Brain microvascular endothelial cell (primary cell): ENCODE results near the gene TP73.

Experiments used
- DNase-seq: peaks from one replicate; pipeline ENCODE4 v3.0.0-alpha.2; 2020
- H3K27ac ChIP-seq: fragments of 250-450 bp; sonication (Bioruptor Pico); 2 replicates; pipeline ENCODE4 v1.5.1; 2020; ENCODE audit warnings: mild to moderate bottlenecking, moderate library complexity
- H3K27me3 ChIP-seq: fragments of 250-450 bp; sonication (Bioruptor Pico); replicated peaks from 2 replicates; pipeline ENCODE4 v1.5.1; 2020; ENCODE audit warnings: mild to moderate bottlenecking
- H3K36me3 ChIP-seq: fragments of 250-450 bp; sonication (Bioruptor Pico); replicated peaks from 2 replicates; pipeline ENCODE4 v1.5.1; 2020; ENCODE audit warnings: mild to moderate bottlenecking
- H3K4me3 ChIP-seq: 2 replicates; pipeline ENCODE4 v1.5.1; 2011; ENCODE audit warnings: low read depth, mild to moderate bottlenecking, control low read depth, low read length, moderate library complexity
- in situ Hi-C: cut with HindIII; loops from 2 replicates; pipeline ENCODE4 v1.10.0; 2017; ENCODE audit warnings: low sequenced_read_pairs, low pct_ligation_motif_present
- TF ChIP-seq, protein P1 (sequence below): IDR thresholded peaks from 2 replicates; pipeline ENCODE4 v1.5.1; 2011; ENCODE audit warnings: low read depth, mild to moderate bottlenecking, moderate library complexity, low read length, control low read depth, inconsistent platforms; ENCODE audit errors: missing control alignments

TP73 gene

DNA sequence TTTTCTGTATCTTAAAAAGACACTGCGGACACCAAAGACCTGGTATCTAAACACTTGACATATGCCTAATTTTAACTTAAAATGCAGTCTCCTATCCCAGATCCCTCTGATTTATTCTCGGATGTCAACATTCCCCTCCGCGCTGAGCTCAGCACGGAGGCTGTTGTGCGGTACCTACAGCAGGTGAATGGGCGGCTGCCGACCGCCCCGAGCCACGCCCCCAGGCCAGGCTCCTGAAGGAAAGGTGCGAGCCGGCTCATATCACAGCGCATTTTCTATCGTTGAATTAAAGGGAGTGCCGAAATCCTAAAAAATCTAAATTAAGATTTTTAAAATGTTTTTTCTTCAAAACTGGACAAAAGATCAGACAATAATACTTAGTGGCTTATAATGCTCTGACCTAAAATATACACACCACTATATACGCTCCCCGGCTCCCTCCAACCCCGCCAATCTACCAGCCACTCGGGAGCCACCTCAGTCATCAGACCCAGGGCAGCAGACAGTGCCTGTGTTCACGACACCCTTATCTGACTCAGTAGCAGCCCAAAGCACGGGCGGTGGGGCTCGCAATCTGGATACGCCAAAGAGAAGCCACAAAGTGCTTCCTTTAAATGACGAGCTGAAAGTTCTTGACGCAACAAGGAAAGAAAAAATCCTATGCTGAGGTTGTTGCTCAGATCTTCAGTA, 6.5 kb upstream of the TP73 start:
- peaks cover 11% of the 10 kb centered on the region for H3K36me3 ChIP-seq
- TF ChIP-seq, protein P1, sequence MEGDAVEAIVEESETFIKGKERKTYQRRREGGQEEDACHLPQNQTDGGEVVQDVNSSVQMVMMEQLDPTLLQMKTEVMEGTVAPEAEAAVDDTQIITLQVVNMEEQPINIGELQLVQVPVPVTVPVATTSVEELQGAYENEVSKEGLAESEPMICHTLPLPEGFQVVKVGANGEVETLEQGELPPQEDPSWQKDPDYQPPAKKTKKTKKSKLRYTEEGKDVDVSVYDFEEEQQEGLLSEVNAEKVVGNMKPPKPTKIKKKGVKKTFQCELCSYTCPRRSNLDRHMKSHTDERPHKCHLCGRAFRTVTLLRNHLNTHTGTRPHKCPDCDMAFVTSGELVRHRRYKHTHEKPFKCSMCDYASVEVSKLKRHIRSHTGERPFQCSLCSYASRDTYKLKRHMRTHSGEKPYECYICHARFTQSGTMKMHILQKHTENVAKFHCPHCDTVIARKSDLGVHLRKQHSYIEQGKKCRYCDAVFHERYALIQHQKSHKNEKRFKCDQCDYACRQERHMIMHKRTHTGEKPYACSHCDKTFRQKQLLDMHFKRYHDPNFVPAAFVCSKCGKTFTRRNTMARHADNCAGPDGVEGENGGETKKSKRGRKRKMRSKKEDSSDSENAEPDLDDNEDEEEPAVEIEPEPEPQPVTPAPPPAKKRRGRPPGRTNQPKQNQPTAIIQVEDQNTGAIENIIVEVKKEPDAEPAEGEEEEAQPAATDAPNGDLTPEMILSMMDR = no peak
- no peak for DNase-seq
- H3K4me3 ChIP-seq = no peak overlapping the region
- no peak overlapping the region for H3K27ac ChIP-seq
- in situ Hi-C loops = no loop called here
- H3K27me3 ChIP-seq = peaks cover 5% of the 10 kb centered on the region

DNA sequence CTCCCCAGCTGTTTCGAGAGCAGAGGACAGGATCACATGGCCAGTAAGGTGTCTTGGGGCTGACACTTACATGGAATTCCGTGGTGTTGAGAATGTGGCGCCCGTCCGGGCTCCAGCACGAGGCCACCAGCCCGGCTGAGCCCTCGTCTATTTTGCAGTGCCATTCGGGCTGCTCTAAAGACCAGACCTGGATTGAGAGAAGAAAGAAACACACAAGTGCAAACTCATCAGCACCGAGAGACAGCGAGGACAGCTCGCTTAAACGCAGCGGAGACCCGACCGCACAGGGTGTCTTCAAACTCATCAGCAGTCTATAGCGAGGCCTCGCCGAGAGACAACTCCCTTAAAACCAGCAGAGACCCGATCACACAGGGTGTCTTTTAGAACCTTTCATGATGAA, 5.7 kb upstream of the TP73 start:
- Histone ChIP-seq H3K36me3 (peaks cover 11% of the 10 kb centered on the region), H3K4me3 (no peak overlapping the region), H3K27ac (no peak overlapping the region), H3K27me3 (peaks cover 13% of the 10 kb centered on the region)
- TF ChIP-seq, protein P1 = no peak
- in situ Hi-C loops = no loop called here
- no peak for DNase-seq

DNA sequence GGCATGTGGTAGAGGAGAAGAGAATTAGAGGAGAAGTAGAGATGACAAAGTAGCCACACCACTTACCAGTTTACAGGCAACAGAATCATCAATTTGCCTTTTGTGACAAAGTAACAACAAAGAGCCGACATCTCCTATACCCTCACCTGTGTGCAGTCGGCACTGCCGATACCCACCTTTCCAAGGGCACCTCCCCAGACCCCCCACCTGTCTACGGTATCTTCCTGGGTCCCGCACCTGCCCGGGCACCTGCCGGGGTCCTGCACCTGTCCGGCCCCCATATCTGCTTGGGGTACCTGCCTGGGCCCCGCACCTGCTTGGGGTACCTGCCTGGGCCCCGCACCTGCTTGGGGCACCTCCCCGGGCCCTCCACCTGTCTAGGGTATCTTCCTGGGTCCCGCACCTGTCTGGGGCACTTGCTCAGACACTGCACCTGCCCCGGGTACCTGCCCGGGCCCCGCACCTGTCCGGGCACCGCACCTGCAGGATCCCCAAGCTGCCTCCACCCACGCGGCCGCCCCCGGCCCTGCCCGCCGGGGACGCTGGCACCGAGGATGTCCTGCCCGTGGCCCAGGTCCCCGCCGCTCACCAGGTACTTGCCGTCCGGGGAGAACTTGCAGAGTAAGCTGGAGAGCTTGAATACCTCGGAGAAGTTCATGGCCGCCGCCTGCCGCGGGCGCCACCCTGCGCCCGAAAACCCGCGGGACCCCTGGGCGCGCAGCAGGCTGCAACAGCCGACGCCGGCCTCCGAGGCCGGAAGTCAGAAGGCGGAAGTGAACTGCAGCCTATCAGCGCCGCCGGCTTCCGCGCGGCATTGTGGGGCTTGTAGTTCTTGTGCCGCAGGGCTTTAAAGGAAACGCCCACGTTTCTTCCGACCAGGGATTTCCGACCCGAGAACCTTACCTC, 2.7 kb upstream of the TP73 start, which contains the start of gene WRAP73:
TSS of gene WRAP73 (minus strand) at position 762 of the 906 bp plus-strand sequence. CDS start at position 658, 104 bp downstream.
- peak within 1 kb of the TSS; percentile 80 for H3K4me3 ChIP-seq
- in situ Hi-C loops = no loop called here
- TF ChIP-seq, protein P1 = no peak
- peaks cover 8% of the 10 kb centered on the region for H3K36me3 ChIP-seq
- peak within 1 kb of the TSS; percentile 17 for H3K27ac ChIP-seq
- peak; percentile 83 for DNase-seq
- peaks cover 38% of the 10 kb centered on the region for H3K27me3 ChIP-seq

DNA sequence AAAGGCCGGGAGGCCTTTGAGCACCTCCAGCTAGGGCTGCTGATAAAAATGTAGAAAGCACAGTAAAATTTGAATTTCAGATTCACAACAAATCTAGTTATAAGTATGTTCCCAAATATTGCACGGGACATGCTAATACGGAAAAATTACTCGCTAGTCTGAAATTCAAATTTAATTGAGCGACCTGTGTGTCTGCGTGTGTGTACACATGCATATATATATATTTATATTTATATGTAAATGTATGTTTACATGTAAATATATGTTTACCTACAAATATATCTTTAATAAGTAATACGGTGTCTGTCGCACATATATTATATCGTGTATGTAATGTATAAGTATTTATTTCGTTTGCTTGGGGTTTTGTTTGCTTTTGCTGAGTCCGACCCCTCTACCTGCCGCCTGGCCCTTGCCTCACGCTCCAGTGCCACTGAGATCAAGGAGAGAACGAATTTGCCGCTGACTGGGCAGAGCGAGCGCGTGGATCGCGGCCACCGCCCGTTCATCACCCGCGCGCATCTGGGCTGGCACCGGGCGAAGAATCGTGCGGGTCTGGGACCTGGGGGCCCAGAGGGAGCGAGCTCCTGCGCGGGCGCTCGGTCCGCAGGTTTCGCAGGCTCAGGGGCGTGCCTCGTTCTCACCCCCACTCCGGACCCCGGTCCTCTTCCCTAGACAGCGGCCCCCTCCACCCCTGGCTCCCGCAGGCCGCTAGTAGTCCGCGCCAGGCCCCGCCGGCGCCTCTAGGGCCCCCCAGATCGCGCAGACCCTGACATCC, 1.9 kb upstream of the TP73 start:
- H3K27ac ChIP-seq = no peak overlapping the region
- H3K4me3 ChIP-seq = no peak overlapping the region
- DNase-seq = no peak
- H3K36me3 ChIP-seq = peaks cover 3% of the 10 kb centered on the region
- TF ChIP-seq, protein P1 = no peak
- in situ Hi-C loops = no loop called here
- H3K27me3 ChIP-seq = peaks cover 47% of the 10 kb centered on the region

DNA sequence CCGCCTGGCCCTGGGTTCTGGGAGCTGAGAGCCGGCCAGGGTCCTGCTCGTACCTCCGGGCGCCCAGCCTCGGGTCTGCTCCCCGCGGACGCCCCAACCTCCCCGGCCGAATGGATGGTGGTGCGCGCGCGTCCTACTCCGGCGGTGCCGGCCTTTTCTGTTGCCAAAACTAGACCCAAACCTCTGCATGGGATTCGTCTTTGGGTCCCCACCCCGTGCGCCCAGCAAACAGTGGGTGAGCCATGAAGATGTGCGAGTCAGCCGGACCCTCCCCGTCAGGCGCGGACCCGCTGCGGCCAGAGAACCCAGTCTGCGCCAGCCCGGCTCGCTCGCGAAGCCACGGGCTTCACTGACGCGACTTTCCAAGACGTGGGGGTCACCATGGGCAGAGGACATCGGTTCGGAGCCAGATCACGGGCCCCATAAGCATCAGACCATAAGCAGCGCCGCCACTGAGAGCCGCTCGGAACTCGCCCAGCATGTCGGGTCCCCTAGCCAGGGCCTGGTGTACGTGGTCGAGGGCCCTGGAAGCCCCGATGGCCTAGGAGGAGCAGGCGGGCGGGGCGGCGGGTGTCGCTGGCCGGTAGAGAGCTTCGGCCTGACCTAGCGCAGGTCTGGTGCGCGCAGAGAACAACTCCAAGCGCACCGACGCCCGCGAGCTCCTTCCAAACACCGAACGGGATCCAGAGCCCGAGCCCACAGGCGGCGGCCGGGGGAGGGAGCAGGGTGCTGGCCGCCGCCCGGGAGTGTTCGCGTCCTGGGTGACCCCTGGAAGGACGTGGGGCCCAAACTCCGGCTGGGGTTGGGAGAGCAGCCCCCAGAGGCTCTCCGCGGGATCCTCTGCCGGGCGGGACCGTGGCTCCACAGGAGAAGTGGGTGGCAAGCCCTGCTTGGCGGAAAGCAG, 1.0 kb upstream of the TP73 start:
- TF ChIP-seq, protein P1 = no peak
- in situ Hi-C loops = no loop called here
- no peak for DNase-seq
- H3K36me3 ChIP-seq = peaks cover 3% of the 10 kb centered on the region
- H3K4me3 ChIP-seq = no peak overlapping the region
- no peak overlapping the region for H3K27ac ChIP-seq
- H3K27me3 ChIP-seq = peaks cover 51% of the 10 kb centered on the region
